GM23338 (cell line): ENCODE results near the gene FAM53B. TPM values are rescaled to one million over a fixed set of nuclear protein-coding genes. Genes with fewer than 3 reads are reported as not detected.

ENCODE experiments used
- ATAC-seq: fragments of 200-7000 bp; cut with Tn5 transposase; 3 replicates; pipeline ENCODE4 v1.9.1; 2020
- DNase-seq: peaks from one replicate; pipeline ENCODE4 v3.0.0-alpha.2; 2015; ENCODE audit warnings: low spot score
- H2AFZ ChIP-seq: fragments of 200-600 bp; sonication (generic); 2 replicates; pipeline ENCODE4 v1.8.0; 2016; ENCODE audit warnings: antibody characterized with exemption, mild to moderate bottlenecking, moderate library complexity
- H3F3A ChIP-seq: fragments of 200-600 bp; sonication (generic); replicated peaks from 2 replicates; pipeline ENCODE4 v1.8.0; 2017; ENCODE audit warnings: antibody characterized with exemption, mixed run types, low read depth
- H3K27ac ChIP-seq: fragments of 200-600 bp; sonication (generic); 2 replicates; pipeline ENCODE4 v1.6.1; 2016; ENCODE audit warnings: low read depth
- H3K27me3 ChIP-seq: fragments of 200-600 bp; sonication (generic); 2 replicates; pipeline ENCODE4 v1.8.0; 2016; ENCODE audit warnings: mild to moderate bottlenecking, mixed run types, moderate library complexity; ENCODE audit not compliant: insufficient read depth
- H3K36me3 ChIP-seq: fragments of 200-600 bp; sonication (generic); 2 replicates; pipeline ENCODE4 v1.8.0; 2016; ENCODE audit warnings: mild to moderate bottlenecking; ENCODE audit not compliant: insufficient read depth
- H3K4me1 ChIP-seq: fragments of 200-600 bp; sonication (generic); 2 replicates; pipeline ENCODE4 v1.8.0; 2016; ENCODE audit warnings: mild to moderate bottlenecking, moderate library complexity; ENCODE audit not compliant: insufficient read depth
- H3K4me2 ChIP-seq: fragments of 200-600 bp; sonication (generic); 2 replicates; pipeline ENCODE4 v1.7.1; 2017; ENCODE audit warnings: mixed run types
- H3K4me3 ChIP-seq: fragments of 200-600 bp; sonication (generic); 2 replicates; pipeline ENCODE4 v1.6.1; 2016; ENCODE audit warnings: mixed run types
- H3K79me2 ChIP-seq: fragments of 200-600 bp; sonication (generic); replicated peaks from 2 replicates; pipeline ENCODE4 v1.8.0; 2017; ENCODE audit warnings: mild to moderate bottlenecking; ENCODE audit not compliant: insufficient read depth
- H3K9me2 ChIP-seq: fragments of 200-600 bp; sonication (generic); 2 replicates; pipeline ENCODE4 v1.8.0; 2017; ENCODE audit not compliant: insufficient read depth
- H4K20me1 ChIP-seq: fragments of 200-600 bp; sonication (generic); replicated peaks from 2 replicates; pipeline ENCODE4 v1.8.0; 2017; ENCODE audit warnings: mild to moderate bottlenecking; ENCODE audit not compliant: insufficient read depth
- H3K27ac Mint-ChIP-seq: 2 replicates; pipeline ENCODE4 v1.8.0; 2020; ENCODE audit warnings: inconsistent platforms, mild to moderate bottlenecking, moderate library complexity, mixed read lengths
- H3K27me3 Mint-ChIP-seq: 3 replicates; pipeline ENCODE4 v1.8.0; 2022; ENCODE audit warnings: low read depth, mild to moderate bottlenecking, moderate library complexity, mixed read lengths, inconsistent platforms; ENCODE audit not compliant: insufficient read depth, poor library complexity
- H3K36me3 Mint-ChIP-seq: 3 replicates; pipeline ENCODE4 v1.8.0; 2021; ENCODE audit warnings: low read depth, mild to moderate bottlenecking, inconsistent platforms, moderate library complexity, mixed read lengths
- H3K4me1 Mint-ChIP-seq: 3 replicates; pipeline ENCODE4 v1.8.0; 2020; ENCODE audit warnings: mild to moderate bottlenecking, inconsistent platforms, mixed read lengths
- H3K4me3 Mint-ChIP-seq: 3 replicates; pipeline ENCODE4 v1.8.0; 2021; ENCODE audit warnings: moderate library complexity, mild to moderate bottlenecking, inconsistent platforms, mixed read lengths
- H3K9me3 Mint-ChIP-seq: 3 replicates; pipeline ENCODE4 v1.8.0; 2020; ENCODE audit warnings: moderate library complexity, mild to moderate bottlenecking, inconsistent platforms, mixed read lengths
- JUNB ChIP-seq: IDR thresholded peaks from one replicate; pipeline ENCODE4 v1.6.1; 2016; ENCODE audit warnings: antibody characterized with exemption; ENCODE audit not compliant: unreplicated experiment
- polyA plus RNA-seq: library from polyadenylated mRNA; unstranded; fragments of >200 nt; fragmentation: Nextera tagmentation; extraction: Ambion mirVana; gene quantifications from 2 replicates; pipeline ENCODE4 v1.2.1, GENCODE V29; 2016
- total RNA-seq: library from RNA; depleted of rRNA; stranded (reverse); fragments of >200 nt; shearing (Covaris generic); gene quantifications from 2 replicates; pipeline ENCODE4 v1.2.3, GENCODE V29; 2014
- TF ChIP-seq, protein P1 (sequence below), 2 experiments: fragments of 200-600 bp in 1 of 2; sonication (generic) in 1 of 2; conservative IDR thresholded peaks; 2 replicates each; pipeline versions ENCODE4 v1.5.1 to v1.6.1; 2016 to 2017; ENCODE audit warnings: antibody characterized with exemption in 2 of 2, low read depth in 2 of 2, mild to moderate bottlenecking in 2 of 2, moderate library complexity in 1 of 2
- TF ChIP-seq, protein P2 (sequence below): fragments of 250-450 bp; sonication (Bioruptor Pico); IDR thresholded peaks from 2 replicates; pipeline ENCODE4 v1.5.0; 2020; ENCODE audit warnings: mild to moderate bottlenecking, moderate library complexity

Gene FAM53B
- total and polyA plus RNA-seq, 2 experiments from 2014 or later: 3.0 to 20.3 TPM

DNA sequence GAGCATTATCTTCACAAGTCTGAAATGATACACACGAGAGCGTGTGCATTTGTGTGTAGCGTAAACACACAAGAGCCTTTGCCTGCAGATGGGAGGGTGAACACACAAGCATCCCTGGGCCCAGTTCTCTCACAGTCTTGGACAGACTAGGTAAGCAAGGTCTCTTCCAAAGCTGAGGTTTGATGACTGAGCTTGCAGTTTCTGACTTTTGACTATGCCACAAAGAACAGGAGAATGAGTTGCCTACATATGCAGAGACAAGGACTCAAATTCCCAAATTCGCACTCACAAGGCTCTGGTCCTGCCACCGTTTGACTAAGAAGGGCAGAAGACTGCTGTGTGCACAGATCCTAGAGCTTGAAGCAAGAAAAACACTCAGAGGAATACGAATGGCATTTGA is 55.8 kb downstream of the FAM53B start:
- Histone ChIP-seq H3K79me2 (no peaks in the 10 kb centered on the region), H4K20me1 (no peaks in the 10 kb centered on the region; the same call in none of the 2 replicates), H3K4me2 (no peak overlapping the region), H3K36me3 (no peaks in the 10 kb centered on the region), H3F3A (no peaks in the 10 kb centered on the region), H3K9me2 (no peaks in the 10 kb centered on the region), H2AFZ (no peak overlapping the region), H3K4me3 (no peak overlapping the region), H3K27ac (no peak overlapping the region), H3K4me1 (no peaks in the 10 kb centered on the region), H3K27me3 (no peaks in the 10 kb centered on the region)
- Mint-ChIP-seq H3K27ac (no peak overlapping the region; the same call in 1 of the 2 replicates), H3K4me1 (peaks cover 34% of the 10 kb centered on the region), H3K27me3 (peaks cover 3% of the 10 kb centered on the region), H3K36me3 (no peaks in the 10 kb centered on the region; the same call in 1 of the 3 replicates), H3K4me3 (no peak overlapping the region), H3K9me3 (no peaks in the 10 kb centered on the region)
- ATAC-seq (no peak), DNase-seq (no peak)
- TF ChIP-seq, protein P1, sequence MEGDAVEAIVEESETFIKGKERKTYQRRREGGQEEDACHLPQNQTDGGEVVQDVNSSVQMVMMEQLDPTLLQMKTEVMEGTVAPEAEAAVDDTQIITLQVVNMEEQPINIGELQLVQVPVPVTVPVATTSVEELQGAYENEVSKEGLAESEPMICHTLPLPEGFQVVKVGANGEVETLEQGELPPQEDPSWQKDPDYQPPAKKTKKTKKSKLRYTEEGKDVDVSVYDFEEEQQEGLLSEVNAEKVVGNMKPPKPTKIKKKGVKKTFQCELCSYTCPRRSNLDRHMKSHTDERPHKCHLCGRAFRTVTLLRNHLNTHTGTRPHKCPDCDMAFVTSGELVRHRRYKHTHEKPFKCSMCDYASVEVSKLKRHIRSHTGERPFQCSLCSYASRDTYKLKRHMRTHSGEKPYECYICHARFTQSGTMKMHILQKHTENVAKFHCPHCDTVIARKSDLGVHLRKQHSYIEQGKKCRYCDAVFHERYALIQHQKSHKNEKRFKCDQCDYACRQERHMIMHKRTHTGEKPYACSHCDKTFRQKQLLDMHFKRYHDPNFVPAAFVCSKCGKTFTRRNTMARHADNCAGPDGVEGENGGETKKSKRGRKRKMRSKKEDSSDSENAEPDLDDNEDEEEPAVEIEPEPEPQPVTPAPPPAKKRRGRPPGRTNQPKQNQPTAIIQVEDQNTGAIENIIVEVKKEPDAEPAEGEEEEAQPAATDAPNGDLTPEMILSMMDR (conservative IDR thresholded peaks at IDR 0.05; ENCODE audit: low read depth in 2 of 2): no peak
- TF ChIP-seq, protein P2, sequence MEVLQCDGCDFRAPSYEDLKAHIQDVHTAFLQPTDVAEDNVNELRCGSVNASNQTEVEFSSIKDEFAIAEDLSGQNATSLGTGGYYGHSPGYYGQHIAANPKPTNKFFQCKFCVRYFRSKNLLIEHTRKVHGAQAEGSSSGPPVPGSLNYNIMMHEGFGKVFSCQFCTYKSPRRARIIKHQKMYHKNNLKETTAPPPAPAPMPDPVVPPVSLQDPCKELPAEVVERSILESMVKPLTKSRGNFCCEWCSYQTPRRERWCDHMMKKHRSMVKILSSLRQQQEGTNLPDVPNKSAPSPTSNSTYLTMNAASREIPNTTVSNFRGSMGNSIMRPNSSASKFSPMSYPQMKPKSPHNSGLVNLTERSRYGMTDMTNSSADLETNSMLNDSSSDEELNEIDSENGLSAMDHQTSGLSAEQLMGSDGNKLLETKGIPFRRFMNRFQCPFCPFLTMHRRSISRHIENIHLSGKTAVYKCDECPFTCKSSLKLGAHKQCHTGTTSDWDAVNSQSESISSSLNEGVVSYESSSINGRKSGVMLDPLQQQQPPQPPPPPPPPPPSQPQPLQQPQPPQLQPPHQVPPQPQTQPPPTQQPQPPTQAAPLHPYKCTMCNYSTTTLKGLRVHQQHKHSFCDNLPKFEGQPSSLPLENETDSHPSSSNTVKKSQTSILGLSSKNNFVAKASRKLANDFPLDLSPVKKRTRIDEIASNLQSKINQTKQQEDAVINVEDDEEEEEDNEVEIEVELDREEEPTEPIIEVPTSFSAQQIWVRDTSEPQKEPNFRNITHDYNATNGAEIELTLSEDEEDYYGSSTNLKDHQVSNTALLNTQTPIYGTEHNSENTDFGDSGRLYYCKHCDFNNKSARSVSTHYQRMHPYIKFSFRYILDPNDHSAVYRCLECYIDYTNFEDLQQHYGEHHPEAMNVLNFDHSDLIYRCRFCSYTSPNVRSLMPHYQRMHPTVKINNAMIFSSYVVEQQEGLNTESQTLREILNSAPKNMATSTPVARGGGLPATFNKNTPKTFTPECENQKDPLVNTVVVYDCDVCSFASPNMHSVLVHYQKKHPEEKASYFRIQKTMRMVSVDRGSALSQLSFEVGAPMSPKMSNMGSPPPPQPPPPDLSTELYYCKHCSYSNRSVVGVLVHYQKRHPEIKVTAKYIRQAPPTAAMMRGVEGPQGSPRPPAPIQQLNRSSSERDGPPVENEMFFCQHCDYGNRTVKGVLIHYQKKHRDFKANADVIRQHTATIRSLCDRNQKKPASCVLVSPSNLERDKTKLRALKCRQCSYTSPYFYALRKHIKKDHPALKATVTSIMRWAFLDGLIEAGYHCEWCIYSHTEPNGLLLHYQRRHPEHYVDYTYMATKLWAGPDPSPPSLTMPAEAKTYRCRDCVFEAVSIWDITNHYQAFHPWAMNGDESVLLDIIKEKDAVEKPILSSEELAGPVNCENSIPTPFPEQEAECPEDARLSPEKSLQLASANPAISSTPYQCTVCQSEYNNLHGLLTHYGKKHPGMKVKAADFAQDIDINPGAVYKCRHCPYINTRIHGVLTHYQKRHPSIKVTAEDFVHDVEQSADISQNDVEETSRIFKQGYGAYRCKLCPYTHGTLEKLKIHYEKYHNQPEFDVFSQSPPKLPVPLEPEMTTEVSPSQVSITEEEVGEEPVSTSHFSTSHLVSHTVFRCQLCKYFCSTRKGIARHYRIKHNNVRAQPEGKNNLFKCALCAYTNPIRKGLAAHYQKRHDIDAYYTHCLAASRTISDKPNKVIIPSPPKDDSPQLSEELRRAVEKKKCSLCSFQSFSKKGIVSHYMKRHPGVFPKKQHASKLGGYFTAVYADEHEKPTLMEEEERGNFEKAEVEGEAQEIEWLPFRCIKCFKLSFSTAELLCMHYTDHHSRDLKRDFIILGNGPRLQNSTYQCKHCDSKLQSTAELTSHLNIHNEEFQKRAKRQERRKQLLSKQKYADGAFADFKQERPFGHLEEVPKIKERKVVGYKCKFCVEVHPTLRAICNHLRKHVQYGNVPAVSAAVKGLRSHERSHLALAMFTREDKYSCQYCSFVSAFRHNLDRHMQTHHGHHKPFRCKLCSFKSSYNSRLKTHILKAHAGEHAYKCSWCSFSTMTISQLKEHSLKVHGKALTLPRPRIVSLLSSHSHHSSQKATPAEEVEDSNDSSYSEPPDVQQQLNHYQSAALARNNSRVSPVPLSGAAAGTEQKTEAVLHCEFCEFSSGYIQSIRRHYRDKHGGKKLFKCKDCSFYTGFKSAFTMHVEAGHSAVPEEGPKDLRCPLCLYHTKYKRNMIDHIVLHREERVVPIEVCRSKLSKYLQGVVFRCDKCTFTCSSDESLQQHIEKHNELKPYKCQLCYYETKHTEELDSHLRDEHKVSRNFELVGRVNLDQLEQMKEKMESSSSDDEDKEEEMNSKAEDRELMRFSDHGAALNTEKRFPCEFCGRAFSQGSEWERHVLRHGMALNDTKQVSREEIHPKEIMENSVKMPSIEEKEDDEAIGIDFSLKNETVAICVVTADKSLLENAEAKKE: no peak
- TF ChIP-seq JUNB: no peak
